SH-SY5Y (cell line): ENCODE measurements around the gene ZNF337.

Source experiments
- GATA2 ChIP-seq: IDR thresholded peaks from 2 replicates; pipeline ENCODE4 v1.6.1; 2011; ENCODE audit warnings: mild to moderate bottlenecking, low read depth, low read length
- GATA3 ChIP-seq: IDR thresholded peaks from 2 replicates; pipeline ENCODE4 v1.6.1; 2011; ENCODE audit warnings: low read depth, mild to moderate bottlenecking, low read length, moderate library complexity

- TF ChIP-seq GATA2 (no peak), GATA3 (no peak)
Measured at GRCh38 chr20:25699914-25700313, 3.3 kb upstream of the ZNF337 start.
